ENCODE measurements around the gene CD36. TPM values are rescaled to one million over a fixed set of nuclear protein-coding genes. Genes with fewer than 3 reads are reported as not detected.

CD36 gene
- polyA plus RNA-seq, 1 experiment: 0.51 TPM

- CTCF ChIA-PET: interaction anchor here (0.7 to 5.2 kb wide), 6 partner anchors 218 to 771 kb away, joined by 3 to 59 read pairs (median 10); no protein-coding TSS in a partner anchor
Measured at GRCh38 chr7:80699045-80699638, 60.7 kb downstream of the CD36 start.

GRCh38 chr7:80699721-80700256 lies 61.3 kb downstream of the CD36 start:
- CTCF ChIA-PET: interaction anchor here (0.6 to 5.2 kb wide), 4 partner anchors 55 to 770 kb away, joined by 3 to 59 read pairs (median 18); no protein-coding TSS in a partner anchor
- DNase-seq (ENCODE audit: low read depth, low spot score): no peak

More at GRCh38 chr7:80699045-80699638, 60.7 kb downstream of the CD36 start:
- Histone ChIP-seq H3K9me3 (ENCODE audit: control insufficient read depth, insufficient read depth, low read length) (no peaks in the 10 kb centered on the region), H3K27ac (ENCODE audit: low read depth, low read length) (no peak overlapping the region), H3K27me3 (ENCODE audit: control insufficient read depth, insufficient read depth, low read length) (no peaks in the 10 kb centered on the region), H3K4me3 (ENCODE audit: low read depth, low read length) (no peak overlapping the region)
- no peak for DNase-seq (ENCODE audit: low read depth, low spot score)
- peak; percentile 58 for TF ChIP-seq CTCF (IDR thresholded peaks at IDR 0.05; ENCODE audit: low read depth, low read length)
- POLR2A ChIA-PET: interaction anchor here (1.4 kb wide), 1 partner anchor 220 kb away, joined by 4 read pairs; the partner anchor contains the start of gene SEMA3C

GRCh38 chr7:80703272-80703671 lies 64.8 kb downstream of the CD36 start:
- ChIA-PET POLR2A (interaction anchor here (0.6 to 1.2 kb wide), 3 partner anchors 19 to 61 kb away, joined by 3 to 4 read pairs (median 3); no protein-coding TSS in a partner anchor), CTCF (interaction anchor here (1.2 to 2.3 kb wide), 2 partner anchors 764 to 767 kb away, joined by 3 to 8 read pairs; no protein-coding TSS in a partner anchor)
- no peak for DNase-seq (ENCODE audit: low read depth, low spot score)
- Histone ChIP-seq H3K27me3 (ENCODE audit: control insufficient read depth, insufficient read depth, low read length) (no peaks in the 10 kb centered on the region), H3K9me3 (ENCODE audit: control insufficient read depth, insufficient read depth, low read length) (no peaks in the 10 kb centered on the region), H3K4me3 (ENCODE audit: low read depth, low read length) (no peak overlapping the region), H3K27ac (ENCODE audit: low read depth, low read length) (no peak overlapping the region)
- TF ChIP-seq CTCF (IDR thresholded peaks at IDR 0.05; ENCODE audit: low read depth, low read length): no peak

More at GRCh38 chr7:80699721-80700256, 61.3 kb downstream of the CD36 start:
- Histone ChIP-seq H3K27me3 (ENCODE audit: control insufficient read depth, insufficient read depth, low read length) (no peaks in the 10 kb centered on the region), H3K27ac (ENCODE audit: low read depth, low read length) (no peak overlapping the region), H3K9me3 (ENCODE audit: control insufficient read depth, insufficient read depth, low read length) (no peaks in the 10 kb centered on the region), H3K4me3 (ENCODE audit: low read depth, low read length) (no peak overlapping the region)
- no peak for TF ChIP-seq CTCF (IDR thresholded peaks at IDR 0.05; ENCODE audit: low read depth, low read length)
- POLR2A ChIA-PET: interaction anchor here (1.4 kb wide), 1 partner anchor 220 kb away, joined by 4 read pairs; the partner anchor contains the start of gene SEMA3C

GRCh38 chr7:80705130-80705781 lies 66.8 kb downstream of the CD36 start:
- Histone ChIP-seq H3K9me3 (ENCODE audit: control insufficient read depth, insufficient read depth, low read length) (no peaks in the 10 kb centered on the region), H3K4me3 (ENCODE audit: low read depth, low read length) (no peak overlapping the region), H3K27ac (ENCODE audit: low read depth, low read length) (no peak overlapping the region), H3K27me3 (ENCODE audit: control insufficient read depth, insufficient read depth, low read length) (no peaks in the 10 kb centered on the region)
- ChIA-PET CTCF (no interaction called here), POLR2A (no interaction called here)
- no peak for DNase-seq (ENCODE audit: low read depth, low spot score)
- TF ChIP-seq CTCF (IDR thresholded peaks at IDR 0.05; ENCODE audit: low read depth, low read length): no peak
